Tibial nerve (tissue), 4 donors: ENCODE measurements around the gene RASGEF1B. TPM values are rescaled to one million over a fixed set of nuclear protein-coding genes. Genes with fewer than 3 reads are reported as not detected.

ENCODE experiments used
- DNase-seq, 2 donors: peaks; one replicate each; pipeline ENCODE4 v3.0.0-alpha.2; 2019; ENCODE audit warnings: low spot score in 2 of 2
- H3K27ac ChIP-seq, 4 donors: fragments of 200-600 bp; sonication (generic) in 3 of 4; one replicate each; pipeline ENCODE4 v1.5.1; 2017 to 2019; ENCODE audit warnings: mild to moderate bottlenecking in 1 of 4
- H3K27me3 ChIP-seq, 2 donors: fragments of 200-600 bp; sonication (generic) in 1 of 2; one replicate each; pipeline versions ENCODE4 v1.5.1 to v1.6.0; 2017 to 2019
- H3K36me3 ChIP-seq, 3 donors: fragments of 200-600 bp; sonication (generic); one replicate each; pipeline ENCODE4 v1.5.1; 2018 to 2019
- H3K4me1 ChIP-seq, 4 donors: fragments of 200-600 bp; sonication (generic) in 3 of 4; one replicate each; pipeline ENCODE4 v1.5.1; 2017 to 2019
- H3K4me3 ChIP-seq, 4 donors: fragments of 200-600 bp; sonication (generic) in 3 of 4; one replicate each; pipeline ENCODE4 v1.5.1; 2017 to 2019; ENCODE audit warnings: mild to moderate bottlenecking in 1 of 4, moderate library complexity in 1 of 4
- H3K9me3 ChIP-seq, 4 donors: fragments of 200-600 bp; sonication (generic) in 3 of 4; one replicate each; pipeline ENCODE4 v1.5.1; 2017 to 2019
- EP300 ChIP-seq, 2 donors: sonication (generic); formaldehyde crosslinking; IDR thresholded peaks; one replicate each; pipeline ENCODE4 v1.6.1; 2017; ENCODE audit warnings: antibody characterized with exemption in 2 of 2, mild to moderate bottlenecking in 1 of 2
- POLR2A ChIP-seq, 2 donors: fragments of 450-650 bp; IDR thresholded peaks; one replicate each; pipeline ENCODE4 v1.6.1; 2017; ENCODE audit warnings: antibody characterized with exemption in 2 of 2, mild to moderate bottlenecking in 2 of 2, moderate library complexity in 2 of 2
- WGBS, 2 donors: methylation state at CpG; one replicate each; pipeline ENCODE4 v1.1.5; 2018; 5-methylcytosine and 5-hydroxymethylcytosine counted together
- total RNA-seq, 4 donors: library from RNA; depleted of rRNA; stranded (reverse); fragments of >200 nt; gene quantifications; one replicate each; pipeline ENCODE4 v1.1.0, GENCODE V29; 2016
- TF ChIP-seq, protein P1 (sequence below), 5 experiments: fragments of 200-600 bp in 3 of 5; fragments of 450-650 bp in 2 of 5; sonication (generic) in 3 of 5; IDR thresholded peaks; one replicate each; pipeline ENCODE4 v1.5.1; 2016 to 2019; ENCODE audit warnings: antibody characterized with exemption in 5 of 5, mild to moderate bottlenecking in 3 of 5, moderate library complexity in 2 of 5

RASGEF1B gene
- total RNA-seq, 4 donors from 2014 or later = 12.4 to 32.8 (median 15.0) TPM

DNA sequence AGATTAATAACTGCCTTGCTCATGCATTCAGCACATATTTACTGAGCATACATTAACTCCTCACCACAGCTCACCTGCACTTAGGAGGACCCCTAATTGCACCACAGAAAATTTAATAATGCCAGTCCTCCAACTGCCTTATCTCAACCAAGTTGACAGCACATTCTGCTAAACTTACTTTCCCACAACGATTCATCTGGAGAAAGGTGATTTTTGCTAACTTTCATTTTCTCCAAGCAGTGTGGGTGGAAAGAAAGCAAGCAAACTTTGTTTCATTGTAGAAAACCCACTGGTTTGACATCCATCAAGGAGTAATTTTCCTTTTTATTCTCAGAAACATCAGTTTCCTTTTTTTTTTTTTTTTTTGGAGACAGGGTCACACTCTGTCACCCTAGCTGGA lies 49.1 kb downstream of the RASGEF1B start:
- DNase-seq = no peak
- Histone ChIP-seq H3K4me1 (peaks cover 0 to 29% (median 3%) of the 10 kb centered on the region in 4 donors), H3K4me3 (no peak overlapping the region), H3K27me3 (no peaks in the 10 kb centered on the region), H3K36me3 (peaks cover 0 to 8% (median 0%) of the 10 kb centered on the region in 3 donors), H3K27ac (no peak overlapping the region), H3K9me3 (no peaks in the 10 kb centered on the region)
- no peak for TF ChIP-seq EP300 (IDR thresholded peaks at IDR 0.05)
- WGBS, 2 donors = 37 to 44% methylated on average over 1 of the region's 1 CpG

DNA sequence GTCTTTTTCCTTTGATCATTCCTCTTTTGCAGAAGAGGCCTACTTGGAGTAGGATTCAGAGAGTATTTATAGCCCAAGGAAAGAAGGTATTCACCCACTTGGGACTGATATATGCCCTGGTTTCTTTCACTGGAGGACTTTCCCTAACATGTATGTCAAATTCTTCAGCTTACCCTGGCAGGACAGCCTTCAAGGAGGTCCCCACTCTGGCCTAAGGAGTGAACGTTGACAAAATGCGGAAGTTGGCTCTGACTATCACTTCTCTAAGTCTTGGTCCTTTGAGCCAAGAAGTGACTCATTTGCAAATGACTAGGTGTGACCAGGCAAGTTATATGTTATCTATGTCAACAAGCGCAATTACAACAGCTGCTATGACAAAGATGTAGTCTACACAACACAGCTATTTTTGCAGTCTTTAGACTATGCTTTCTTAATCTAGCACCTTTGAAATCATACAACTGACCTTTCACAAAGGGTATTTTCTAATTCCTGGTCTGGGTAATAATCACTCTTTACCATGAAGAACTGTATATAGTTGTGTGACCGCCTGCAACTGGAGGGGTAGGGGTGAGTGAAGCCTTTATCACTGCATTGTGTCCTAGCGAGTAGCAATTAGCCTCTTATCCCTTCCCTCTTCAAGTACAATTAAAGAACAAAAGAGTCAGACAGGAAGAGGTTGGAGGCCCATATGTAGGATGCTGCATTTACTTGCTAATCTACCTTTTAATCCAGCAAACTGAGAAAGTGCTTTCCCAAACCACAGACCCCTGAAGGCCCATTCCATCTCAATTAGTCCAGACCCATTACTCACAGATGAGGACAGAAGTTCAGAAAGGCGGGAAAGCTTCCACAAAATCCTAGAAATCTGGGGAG lies 50.1 kb downstream of the RASGEF1B start:
- peak overlapping the region in 1 of 4 donors; percentile 36 for H3K27ac ChIP-seq
- H3K36me3 ChIP-seq = peaks cover 0 to 8% (median 0%) of the 10 kb centered on the region in 3 donors
- no peak overlapping the region for H3K4me3 ChIP-seq
- DNase-seq = peak in 1 of 2 donors; percentile 38
- H3K27me3 ChIP-seq = no peaks in the 10 kb centered on the region
- H3K9me3 ChIP-seq = no peaks in the 10 kb centered on the region
- 79 to 83% methylated on average over 6 of the region's 6 CpGs for WGBS, 2 donors
- TF ChIP-seq POLR2A (IDR thresholded peaks at IDR 0.05) (no peak), EP300 (IDR thresholded peaks at IDR 0.05) (peak in 1 of 2 donors; percentile 33)
- peaks cover 0 to 22% (median 3%) of the 10 kb centered on the region in 4 donors for H3K4me1 ChIP-seq

DNA sequence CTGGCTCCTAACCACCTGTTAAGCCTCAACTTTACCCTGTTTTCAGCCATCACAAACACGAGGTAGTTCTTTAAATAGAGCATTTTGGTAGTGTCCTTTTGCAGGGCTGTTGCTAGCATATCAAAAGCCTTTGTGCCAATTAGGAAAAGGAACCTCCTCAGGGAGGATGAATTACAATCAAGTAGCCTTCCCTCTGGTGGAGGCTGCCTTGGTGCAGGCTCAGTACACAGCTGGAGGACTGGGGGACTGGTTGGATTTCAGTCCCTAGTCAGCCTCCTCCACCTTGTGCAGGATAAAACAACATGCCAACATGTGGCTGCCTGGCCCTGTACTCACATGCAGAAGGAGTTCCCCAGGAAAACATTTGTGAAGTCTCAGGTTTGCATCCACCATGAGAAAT lies 53.1 kb downstream of the RASGEF1B start:
- H3K36me3 ChIP-seq = no peaks in the 10 kb centered on the region
- WGBS, 2 donors = 59 to 61% methylated on average over 1 of the region's 1 CpG
- peaks cover 0 to 9% (median 0%) of the 10 kb centered on the region in 4 donors for H3K4me1 ChIP-seq
- no peak overlapping the region for H3K4me3 ChIP-seq
- TF ChIP-seq POLR2A (IDR thresholded peaks at IDR 0.05) (no peak), EP300 (IDR thresholded peaks at IDR 0.05) (no peak)
- TF ChIP-seq, protein P1, sequence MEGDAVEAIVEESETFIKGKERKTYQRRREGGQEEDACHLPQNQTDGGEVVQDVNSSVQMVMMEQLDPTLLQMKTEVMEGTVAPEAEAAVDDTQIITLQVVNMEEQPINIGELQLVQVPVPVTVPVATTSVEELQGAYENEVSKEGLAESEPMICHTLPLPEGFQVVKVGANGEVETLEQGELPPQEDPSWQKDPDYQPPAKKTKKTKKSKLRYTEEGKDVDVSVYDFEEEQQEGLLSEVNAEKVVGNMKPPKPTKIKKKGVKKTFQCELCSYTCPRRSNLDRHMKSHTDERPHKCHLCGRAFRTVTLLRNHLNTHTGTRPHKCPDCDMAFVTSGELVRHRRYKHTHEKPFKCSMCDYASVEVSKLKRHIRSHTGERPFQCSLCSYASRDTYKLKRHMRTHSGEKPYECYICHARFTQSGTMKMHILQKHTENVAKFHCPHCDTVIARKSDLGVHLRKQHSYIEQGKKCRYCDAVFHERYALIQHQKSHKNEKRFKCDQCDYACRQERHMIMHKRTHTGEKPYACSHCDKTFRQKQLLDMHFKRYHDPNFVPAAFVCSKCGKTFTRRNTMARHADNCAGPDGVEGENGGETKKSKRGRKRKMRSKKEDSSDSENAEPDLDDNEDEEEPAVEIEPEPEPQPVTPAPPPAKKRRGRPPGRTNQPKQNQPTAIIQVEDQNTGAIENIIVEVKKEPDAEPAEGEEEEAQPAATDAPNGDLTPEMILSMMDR (IDR thresholded peaks at IDR 0.05) = no peak
- DNase-seq = no peak
- H3K9me3 ChIP-seq = no peaks in the 10 kb centered on the region
- H3K27ac ChIP-seq = no peak overlapping the region
- no peaks in the 10 kb centered on the region for H3K27me3 ChIP-seq

DNA sequence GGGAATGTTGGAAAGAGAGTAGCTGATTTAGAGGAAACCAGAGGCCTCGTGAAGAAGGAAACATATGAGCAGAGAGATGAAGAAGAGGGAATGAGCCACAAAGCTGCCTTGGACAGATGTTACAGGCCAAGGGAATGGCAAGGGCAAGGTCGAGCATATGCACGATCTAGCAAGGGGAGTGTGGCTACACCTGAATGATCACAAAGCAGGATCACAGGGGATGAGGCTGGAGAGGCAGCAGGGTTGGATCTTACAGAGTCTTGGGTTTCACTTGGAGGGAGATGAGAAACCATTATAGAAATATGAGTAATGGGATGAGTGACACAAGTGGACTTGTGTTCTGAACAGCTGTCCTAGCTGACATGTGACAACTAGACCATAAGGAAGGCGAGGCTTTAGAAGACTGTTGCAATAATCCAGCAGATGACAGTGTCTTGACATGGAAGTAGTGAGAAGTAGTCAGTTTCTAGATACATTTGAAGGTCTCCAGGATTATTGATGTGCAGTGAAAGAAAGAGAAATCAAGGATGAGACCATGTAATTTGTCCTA lies 58.7 kb downstream of the RASGEF1B start:
- Histone ChIP-seq H3K27ac (no peak overlapping the region), H3K4me3 (no peak overlapping the region), H3K9me3 (no peaks in the 10 kb centered on the region), H3K4me1 (no peaks in the 10 kb centered on the region), H3K36me3 (no peaks in the 10 kb centered on the region), H3K27me3 (no peaks in the 10 kb centered on the region)
- DNase-seq = no peak
- TF ChIP-seq, protein P1 (IDR thresholded peaks at IDR 0.05) = no peak
- TF ChIP-seq EP300 (IDR thresholded peaks at IDR 0.05) (no peak), POLR2A (IDR thresholded peaks at IDR 0.05) (no peak)
- WGBS, 2 donors = 79 to 84% methylated on average over 4 of the region's 4 CpGs

DNA sequence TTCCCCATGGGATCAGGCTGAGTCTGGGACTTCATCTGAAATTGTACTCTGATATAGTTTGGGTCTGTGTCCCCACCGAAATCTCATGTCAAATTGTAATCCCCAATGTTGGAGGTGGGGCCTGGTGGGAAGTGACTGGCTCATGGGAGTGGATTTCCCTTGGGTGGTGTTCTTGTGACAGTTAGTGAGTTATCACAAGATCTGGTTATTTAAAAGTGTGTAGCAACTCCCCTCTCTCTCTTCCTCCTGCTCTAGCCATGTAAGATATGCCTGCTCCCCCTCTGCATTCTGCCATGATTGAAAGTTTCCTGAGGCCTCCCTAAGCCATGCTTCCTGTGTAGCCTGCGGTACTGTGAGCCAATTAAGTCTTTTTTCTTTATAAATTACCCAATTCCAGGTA lies 61.0 kb downstream of the RASGEF1B start:
- 72 to 75% methylated on average over 2 of the region's 2 CpGs for WGBS, 2 donors
- H3K36me3 ChIP-seq = no peaks in the 10 kb centered on the region
- no peak overlapping the region for H3K4me3 ChIP-seq
- TF ChIP-seq, protein P1 (IDR thresholded peaks at IDR 0.05) = no peak
- TF ChIP-seq POLR2A (IDR thresholded peaks at IDR 0.05) = no peak
- no peak for TF ChIP-seq EP300 (IDR thresholded peaks at IDR 0.05)
- no peak overlapping the region for H3K27ac ChIP-seq
- no peaks in the 10 kb centered on the region for H3K27me3 ChIP-seq
- H3K9me3 ChIP-seq = no peaks in the 10 kb centered on the region
- H3K4me1 ChIP-seq = peaks cover 0 to 1% (median 0%) of the 10 kb centered on the region in 4 donors
- no peak for DNase-seq

DNA sequence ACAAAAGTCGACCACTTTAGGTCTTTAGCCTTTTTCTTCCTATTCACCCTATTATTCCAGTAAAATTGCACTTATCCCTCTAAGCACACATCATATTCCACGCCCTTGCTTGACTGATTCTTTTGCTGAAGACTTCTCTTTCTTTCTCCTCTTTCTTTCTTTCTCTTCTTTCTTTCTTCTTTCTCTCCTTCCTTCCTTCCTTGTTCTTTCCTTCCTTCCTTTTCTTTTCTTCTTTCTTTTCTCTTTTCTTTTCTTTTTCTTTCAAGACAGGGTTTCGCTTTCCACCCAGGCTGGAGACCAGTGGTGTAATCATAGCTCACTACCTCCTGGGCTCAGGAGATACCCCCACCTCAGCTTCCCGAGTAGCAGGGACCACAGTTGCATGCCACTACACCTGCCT lies 61.9 kb downstream of the RASGEF1B start:
- H3K27ac ChIP-seq = no peak overlapping the region
- peaks cover 0 to 6% (median 0%) of the 10 kb centered on the region in 4 donors for H3K4me1 ChIP-seq
- no peaks in the 10 kb centered on the region for H3K27me3 ChIP-seq
- H3K36me3 ChIP-seq = no peaks in the 10 kb centered on the region
- no peaks in the 10 kb centered on the region for H3K9me3 ChIP-seq
- TF ChIP-seq POLR2A (IDR thresholded peaks at IDR 0.05) (no peak), EP300 (IDR thresholded peaks at IDR 0.05) (no peak)
- TF ChIP-seq, protein P1 (IDR thresholded peaks at IDR 0.05) = no peak
- no peak for DNase-seq
- WGBS, 2 donors = 88 to 89% methylated on average over 4 of the region's 4 CpGs
- no peak overlapping the region for H3K4me3 ChIP-seq
